ENCODE data around the gene ZC3H15. TPM values are rescaled to one million over a fixed set of nuclear protein-coding genes. Genes with fewer than 3 reads are reported as not detected.
A peak's percentile ranks its signal among the peaks of the same experiment; 100 is the strongest.
"Not testable (repeated sequence)": the region's sequence is repeated elsewhere in the genome, so short reads cannot be mapped to it uniquely, and the experiment has no call there.

The ZC3H15 gene
- total RNA-seq (2022) (81.8 and 86.5 TPM in 2 replicates), Bru-seq, nascent RNA (percentile 97 among the genes with signal in this experiment), BruChase-seq, experiment 1, labeled RNA remaining after a 6-hour chase (percentile 93 among the genes with signal in this experiment), BruChase-seq, experiment 2, labeled RNA remaining after a 2-hour chase (percentile 92 among the genes with signal in this experiment)
- long read RNA-seq, transcript ZC3H15-201 (10 exons, 2,138 nt): major isoform, 106 of 121 reads
- long read RNA-seq, partial matches to known transcripts: 2 of 121 reads
- long read RNA-seq, other reads (novel, unspliced or antisense): 13 of 121 reads

DNA sequence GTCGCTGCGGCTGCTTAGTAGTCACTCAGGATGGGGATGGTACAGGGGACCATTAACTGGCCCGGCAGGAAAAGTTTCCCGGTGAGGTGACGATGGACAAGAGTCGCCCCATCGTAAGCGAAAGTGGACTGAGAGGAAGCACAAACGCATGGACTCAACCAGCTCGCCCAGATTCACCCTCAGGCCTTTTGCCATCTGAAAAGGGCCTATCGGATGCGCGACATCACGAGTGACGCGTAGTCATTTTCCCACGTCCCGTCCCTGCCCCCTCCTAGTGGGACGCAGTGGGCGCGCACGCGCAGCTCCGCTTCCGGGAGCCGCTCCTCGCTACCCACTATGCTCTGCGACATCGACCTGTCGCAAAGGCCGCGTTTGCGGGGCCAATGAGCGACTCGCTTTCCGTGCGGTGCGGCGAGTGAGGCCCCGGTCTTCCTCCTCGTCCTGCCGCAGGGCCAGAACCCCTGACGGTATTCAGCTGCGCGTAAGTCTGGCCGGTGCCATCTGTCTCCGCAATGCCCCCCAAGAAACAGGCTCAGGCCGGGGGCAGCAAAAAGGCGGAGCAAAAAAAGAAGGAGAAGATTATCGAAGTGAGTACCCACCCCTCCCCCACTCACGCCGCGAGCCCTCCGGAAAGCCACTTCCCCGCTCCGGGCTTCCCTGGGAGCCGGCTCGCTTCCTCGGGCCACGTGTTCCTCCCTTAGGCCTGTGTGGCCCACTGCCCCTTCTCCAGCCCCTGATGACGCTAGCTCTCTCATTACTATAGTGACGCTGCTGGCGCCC, at the start of gene ZC3H15:
Gene ZC3H15 (plus strand): TSS at position 390 of the 780 bp plus-strand sequence. CDS start 123 bp downstream, at position 513.
- Mint-ChIP-seq H3K27ac (ENCODE audit: unreplicated experiment) (peak within 1 kb of the TSS; percentile 99), H3K9me3 (ENCODE audit: low read depth, unreplicated experiment) (no peaks in the 10 kb centered on the region), H3K4me3 (ENCODE audit: low read depth, unreplicated experiment) (peak within 1 kb of the TSS; percentile 99), H3K27me3 (ENCODE audit: unreplicated experiment) (no peaks in the 10 kb centered on the region), H3K36me3 (ENCODE audit: insufficient read depth, unreplicated experiment) (peaks cover 36% of the 10 kb centered on the region), H3K4me1 (ENCODE audit: low read depth, unreplicated experiment) (peaks cover 40% of the 10 kb centered on the region)
- no peak for TF ChIP-seq CTCF (IDR thresholded peaks at IDR 0.05; ENCODE audit: unreplicated experiment)
- intact Hi-C loops (cut with micrococcal nuclease; ENCODE audit: unreplicated experiment): no loop called here
- no TSS peak for BruUV-seq (replicated peaks)
- CTCF ChIA-PET: interaction anchor here (1.0 to 1.7 kb wide), 3 partner anchors 16 to 89 kb away, joined by 3 to 4 read pairs (median 4); no protein-coding TSS in a partner anchor
- DNase-seq: peak; percentile 96

- H3K9me3 Mint-ChIP-seq (ENCODE audit: low read depth, unreplicated experiment): peaks cover 5% of the 10 kb centered on the region
Observed at GRCh38 chr2:186437719-186438118, 48.3 kb upstream of the ZC3H15 start.

GRCh38 chr2:186439673-186440095, 46.4 kb upstream of the ZC3H15 start:
- CTCF ChIA-PET: interaction anchor here (0.8 kb wide), 1 partner anchor 46 kb away, joined by 3 read pairs; the partner anchor contains the start of gene ZC3H15
- BruUV-seq (replicated peaks); H3K27me3 Mint-ChIP-seq (ENCODE audit: unreplicated experiment); H3K9me3 Mint-ChIP-seq (ENCODE audit: low read depth, unreplicated experiment); intact Hi-C loops (cut with micrococcal nuclease; ENCODE audit: unreplicated experiment): not testable (repeated sequence)
- H3K36me3 Mint-ChIP-seq (ENCODE audit: insufficient read depth, unreplicated experiment): peaks cover 14% of the 10 kb centered on the region
- H3K4me1 Mint-ChIP-seq (ENCODE audit: low read depth, unreplicated experiment): peaks cover 34% of the 10 kb centered on the region
- H3K4me3 Mint-ChIP-seq (ENCODE audit: low read depth, unreplicated experiment): peak overlapping the region; percentile 53
- peak; percentile 82 for DNase-seq
- peak overlapping the region; percentile 83 for H3K27ac Mint-ChIP-seq (ENCODE audit: unreplicated experiment)

More at GRCh38 chr2:186437719-186438118, 48.3 kb upstream of the ZC3H15 start:
- Mint-ChIP-seq H3K27ac (ENCODE audit: unreplicated experiment) (no peak overlapping the region), H3K27me3 (ENCODE audit: unreplicated experiment) (no peaks in the 10 kb centered on the region), H3K4me1 (ENCODE audit: low read depth, unreplicated experiment) (peaks cover 34% of the 10 kb centered on the region), H3K36me3 (ENCODE audit: insufficient read depth, unreplicated experiment) (peaks cover 14% of the 10 kb centered on the region), H3K4me3 (ENCODE audit: low read depth, unreplicated experiment) (no peak overlapping the region)
- DNase-seq: no peak
- CTCF ChIA-PET: no interaction called here
- BruUV-seq (replicated peaks): no TSS peak
- intact Hi-C loops (cut with micrococcal nuclease; ENCODE audit: unreplicated experiment): no loop called here
- TF ChIP-seq CTCF (IDR thresholded peaks at IDR 0.05; ENCODE audit: unreplicated experiment): no peak

- Mint-ChIP-seq H3K27me3 (ENCODE audit: unreplicated experiment) (no peaks in the 10 kb centered on the region), H3K36me3 (ENCODE audit: insufficient read depth, unreplicated experiment) (peaks cover 14% of the 10 kb centered on the region), H3K4me3 (ENCODE audit: low read depth, unreplicated experiment) (peak overlapping the region; percentile 15), H3K4me1 (ENCODE audit: low read depth, unreplicated experiment) (peaks cover 41% of the 10 kb centered on the region), H3K9me3 (ENCODE audit: low read depth, unreplicated experiment) (peaks cover 5% of the 10 kb centered on the region), H3K27ac (ENCODE audit: unreplicated experiment) (peak overlapping the region; percentile 83)
- CTCF ChIA-PET: interaction anchor here (0.6 to 0.7 kb wide), 3 partner anchors 12 to 69 kb away, joined by 3 read pairs; no protein-coding TSS in a partner anchor
- BruUV-seq (replicated peaks): no TSS peak
- intact Hi-C loops (cut with micrococcal nuclease; ENCODE audit: unreplicated experiment): no loop called here
- TF ChIP-seq CTCF (IDR thresholded peaks at IDR 0.05; ENCODE audit: unreplicated experiment): no peak
- peak; percentile 36 for DNase-seq
Observed at GRCh38 chr2:186440506-186440905, 45.6 kb upstream of the ZC3H15 start.
